ENCODE results near the gene KPTN. TPM values are rescaled to one million over a fixed set of nuclear protein-coding genes. Genes with fewer than 3 reads are reported as not detected.
A peak's percentile ranks its signal among the peaks of the same experiment; 100 is the strongest.

Gene KPTN
- total RNA-seq, 5 donors from 2014 or later (not counting 1 experiment from before 2014, with no cell fraction given), result 2.8 to 5.8 (median 5.4) TPM

DNA sequence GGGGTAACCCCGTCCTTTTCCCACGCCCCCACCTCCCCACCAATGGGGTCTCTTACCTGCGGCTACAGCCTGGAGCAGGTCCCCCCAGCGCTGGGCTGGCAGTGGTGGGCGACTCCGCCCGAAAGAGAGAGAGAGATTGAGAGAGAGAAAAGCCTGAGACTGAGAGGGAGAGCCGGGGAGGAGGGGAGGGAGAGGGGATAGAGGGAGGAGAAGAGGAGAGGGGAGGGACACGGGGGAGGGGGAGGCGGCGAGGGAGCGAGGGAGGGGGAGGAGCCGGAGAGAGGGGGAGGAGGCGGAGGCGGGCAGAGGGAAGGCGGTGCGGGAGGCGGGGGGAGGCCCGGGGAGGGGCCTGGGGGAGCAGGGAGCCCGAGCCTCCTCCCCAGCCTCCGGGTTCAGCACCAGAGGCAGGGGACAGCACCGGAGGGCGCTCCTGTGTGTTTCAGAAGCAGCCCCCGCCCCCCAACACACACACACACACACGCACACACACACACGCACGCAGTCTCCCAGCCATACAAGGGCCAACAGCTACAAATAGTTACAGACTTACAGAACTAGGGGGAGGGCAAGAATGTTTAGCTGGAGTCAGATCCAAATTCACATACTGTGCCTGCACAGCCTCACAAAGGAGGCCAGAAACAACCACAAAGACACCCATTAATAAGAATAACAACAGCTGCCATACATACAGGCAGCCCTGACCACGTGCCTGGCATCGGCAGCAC, 12.1 kb downstream of the KPTN start, which contains the start of gene SLC8A2:
TSS of gene SLC8A2 (minus strand) at position 161 of the 725 bp plus-strand sequence. CDS start 5,490 bp downstream, outside the sequence.
- POLR2A ChIA-PET, result no interaction called here

DNA sequence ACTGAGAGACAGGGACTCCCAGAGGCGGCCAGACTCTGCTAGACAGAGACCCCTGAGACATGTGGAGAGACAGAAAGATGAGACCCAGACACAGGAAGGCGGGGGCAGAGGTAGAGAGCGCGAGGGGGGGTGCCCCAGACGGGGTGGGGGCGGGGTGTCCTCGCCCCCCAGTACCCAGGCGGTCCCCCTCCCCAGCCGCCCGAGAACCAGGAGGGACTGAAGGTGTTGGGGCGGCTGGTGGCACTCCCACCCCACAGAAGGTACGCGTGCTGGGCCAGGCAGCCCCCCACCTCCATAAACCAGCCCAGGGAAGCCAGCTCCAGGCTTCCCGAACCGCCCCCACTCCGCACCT, 12.7 kb downstream of the KPTN start:
- Mint-ChIP-seq H3K4me3 (peak overlapping the region in 1 of 3 donors; percentile 63), H3K36me3 (peaks cover 3% of the 10 kb centered on the region), H3K9me3 (no peaks in the 10 kb centered on the region), H3K27me3 (peaks cover 33 to 60% of the 10 kb centered on the region in 2 donors), H3K27ac (peak overlapping the region in 1 of 2 donors; percentile 67), H3K4me1 (peaks cover 6 to 13% (median 12%) of the 10 kb centered on the region in 3 donors)
- no peak for DNase-seq
- Histone ChIP-seq H3K9me3 (no peaks in the 10 kb centered on the region), H3K4me1 (ENCODE audit: control insufficient read depth in 1 of 2, extremely low read depth in 1 of 2, insufficient read depth in 2 of 2, low read length in 2 of 2) (peaks cover 2 to 17% of the 10 kb centered on the region in 2 experiments), H3K27me3 (replicated peaks in 1 of 2; ENCODE audit: control insufficient read depth in 2 of 2, extremely low read depth in 1 of 2, insufficient read depth in 2 of 2, low read length in 1 of 2) (peaks cover 2 to 74% of the 10 kb centered on the region in 2 experiments), H3K27ac (ENCODE audit: low read length) (no peak overlapping the region), H3K36me3 (ENCODE audit: control insufficient read depth in 2 of 2, extremely low read depth in 1 of 2, insufficient read depth in 1 of 2, low read length in 1 of 2) (no peaks in the 10 kb centered on the region), H3K4me3 (ENCODE audit: control insufficient read depth in 1 of 2, extremely low read depth in 1 of 2, low read length in 1 of 2) (peak overlapping the region in 1 of 2 donors; percentile 15)
- ChIA-PET CTCF (no interaction called here), POLR2A (no interaction called here)
- 7% methylated on average over 2 of the region's 16 CpGs for WGBS (ENCODE audit: insufficient coverage)
- ATAC-seq (replicated peaks in 1 of 4), result peak in 2 of 4 experiments; percentile 21 to 31

More for the DNA sequence above, 12.1 kb downstream of the KPTN start, which contains the start of gene SLC8A2:
- Mint-ChIP-seq H3K4me3 (peak within 1 kb of the TSS in 2 of 3 donors; percentile 26 to 63), H3K9me3 (no peaks in the 10 kb centered on the region), H3K36me3 (peaks cover 3% of the 10 kb centered on the region), H3K4me1 (peaks cover 6 to 13% (median 12%) of the 10 kb centered on the region in 3 donors), H3K27me3 (peaks cover 33 to 60% of the 10 kb centered on the region in 2 donors), H3K27ac (peak within 1 kb of the TSS in 1 of 2 donors; percentile 67)
- peaks cover 2 to 17% of the 10 kb centered on the region in 2 experiments for H3K4me1 ChIP-seq (ENCODE audit: control insufficient read depth in 1 of 2, extremely low read depth in 1 of 2, insufficient read depth in 2 of 2, low read length in 2 of 2)
- ATAC-seq (replicated peaks in 1 of 4) (peak; percentile 52 to 89 (median 70)), DNase-seq (peak in 34 of 35 experiments; percentile 25 to 80 (median 67))
- H3K4me3 ChIP-seq (ENCODE audit: control insufficient read depth in 1 of 2, extremely low read depth in 1 of 2, low read length in 1 of 2), result peak within 1 kb of the TSS in 1 of 2 donors; percentile 15
- H3K27ac ChIP-seq (ENCODE audit: low read length), result no peak within 1 kb of the TSS
- CTCF ChIA-PET, result interaction anchor here in 1 of 2 donors (0.5 kb wide), 1 partner anchor 105 kb away, joined by 3 read pairs; no protein-coding TSS in a partner anchor
- WGBS (ENCODE audit: insufficient coverage), result 11% methylated on average over 9 of the region's 29 CpGs
- no peaks in the 10 kb centered on the region for H3K9me3 ChIP-seq
- peaks cover 2 to 69% of the 10 kb centered on the region in 2 experiments for H3K27me3 ChIP-seq (replicated peaks in 1 of 2; ENCODE audit: control insufficient read depth in 2 of 2, extremely low read depth in 1 of 2, insufficient read depth in 2 of 2, low read length in 1 of 2)
- no peaks in the 10 kb centered on the region for H3K36me3 ChIP-seq (ENCODE audit: control insufficient read depth in 2 of 2, extremely low read depth in 1 of 2, insufficient read depth in 1 of 2, low read length in 1 of 2)

DNA sequence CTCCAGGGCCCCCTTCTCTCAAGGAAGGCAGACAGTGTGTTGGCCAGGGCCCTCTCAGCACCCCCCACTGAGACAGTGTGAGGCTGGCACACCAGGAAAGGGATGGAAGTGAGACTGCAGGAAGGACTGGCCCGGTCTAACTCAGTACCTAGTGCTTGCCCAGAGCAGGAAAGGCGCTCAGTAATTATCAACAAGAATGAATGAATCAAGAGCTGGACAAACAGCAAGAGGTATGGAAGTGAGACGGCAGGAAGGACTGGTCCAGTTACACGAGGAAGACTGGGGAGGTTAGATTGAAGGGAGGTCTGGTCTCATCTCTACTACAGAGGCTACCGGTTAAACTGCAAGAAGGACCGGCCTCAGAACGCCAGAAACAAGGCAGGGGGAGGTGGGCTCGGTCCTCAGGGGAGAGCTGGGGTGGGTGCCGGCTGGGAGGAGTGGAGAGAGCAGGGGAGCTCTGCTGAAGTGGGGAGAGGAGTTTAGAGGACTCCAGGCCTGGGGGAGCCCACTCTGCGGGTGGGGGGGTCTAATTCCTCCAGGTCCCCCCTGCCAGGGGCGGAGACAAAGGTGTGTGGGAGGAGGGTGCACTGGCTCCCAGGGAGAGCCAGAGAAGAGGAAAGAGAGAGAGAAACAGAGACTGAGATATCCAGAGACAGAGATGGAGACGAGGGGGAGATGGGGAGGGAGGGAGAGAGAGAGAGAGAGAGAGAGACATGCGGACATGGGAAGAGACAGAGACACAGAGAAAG, 13.4 kb downstream of the KPTN start:
- Mint-ChIP-seq H3K27me3 (peaks cover 33 to 65% of the 10 kb centered on the region in 2 donors), H3K27ac (peak overlapping the region in 1 of 2 donors; percentile 67), H3K36me3 (peaks cover 3% of the 10 kb centered on the region), H3K4me3 (peak overlapping the region in 1 of 3 donors; percentile 63), H3K9me3 (no peaks in the 10 kb centered on the region), H3K4me1 (peaks cover 6 to 13% (median 12%) of the 10 kb centered on the region in 3 donors)
- 29% methylated on average over 13 of the region's 13 CpGs for WGBS (ENCODE audit: insufficient coverage)
- ChIA-PET POLR2A (no interaction called here), CTCF (no interaction called here)
- Histone ChIP-seq H3K4me3 (ENCODE audit: control insufficient read depth in 1 of 2, extremely low read depth in 1 of 2, low read length in 1 of 2) (no peak overlapping the region), H3K4me1 (ENCODE audit: control insufficient read depth in 1 of 2, extremely low read depth in 1 of 2, insufficient read depth in 2 of 2, low read length in 2 of 2) (peaks cover 2 to 17% of the 10 kb centered on the region in 2 experiments), H3K27ac (ENCODE audit: low read length) (no peak overlapping the region), H3K36me3 (ENCODE audit: control insufficient read depth in 2 of 2, extremely low read depth in 1 of 2, insufficient read depth in 1 of 2, low read length in 1 of 2) (no peaks in the 10 kb centered on the region), H3K27me3 (replicated peaks in 1 of 2; ENCODE audit: control insufficient read depth in 2 of 2, extremely low read depth in 1 of 2, insufficient read depth in 2 of 2, low read length in 1 of 2) (peaks cover 2 to 81% of the 10 kb centered on the region in 2 experiments), H3K9me3 (no peaks in the 10 kb centered on the region)
- DNase-seq (no peak), ATAC-seq (replicated peaks in 1 of 4) (no peak)

DNA sequence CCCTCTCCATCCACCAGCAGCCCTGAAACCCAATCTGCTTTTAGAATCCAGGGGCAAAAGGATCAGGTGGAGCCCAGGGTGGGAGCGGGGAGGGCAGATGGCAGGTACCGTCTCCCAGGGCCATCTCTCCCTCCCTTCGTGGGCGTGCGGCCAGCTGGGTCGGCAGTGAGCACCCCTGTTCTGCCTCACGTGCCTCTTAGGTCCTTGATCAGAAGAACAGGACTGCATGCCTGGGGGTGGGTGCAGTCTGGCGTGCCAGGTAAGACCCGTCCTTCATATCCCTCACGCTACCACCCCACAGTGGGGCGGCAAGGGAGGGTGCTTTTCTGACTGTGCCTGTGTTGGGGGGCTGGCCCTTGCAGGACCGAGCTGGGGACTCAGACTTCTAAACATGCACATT, 14.3 kb downstream of the KPTN start:
- Mint-ChIP-seq H3K4me1 (peaks cover 6 to 13% (median 12%) of the 10 kb centered on the region in 3 donors), H3K27me3 (peaks cover 29 to 67% of the 10 kb centered on the region in 2 donors), H3K4me3 (no peak overlapping the region), H3K9me3 (no peaks in the 10 kb centered on the region), H3K36me3 (no peaks in the 10 kb centered on the region), H3K27ac (no peak overlapping the region)
- H3K27ac ChIP-seq (ENCODE audit: low read length), result no peak overlapping the region
- DNase-seq, result no peak
- H3K27me3 ChIP-seq (replicated peaks in 1 of 2; ENCODE audit: control insufficient read depth in 2 of 2, extremely low read depth in 1 of 2, insufficient read depth in 2 of 2, low read length in 1 of 2), result peaks cover 2 to 85% of the 10 kb centered on the region in 2 experiments
- H3K4me3 ChIP-seq (ENCODE audit: control insufficient read depth in 1 of 2, extremely low read depth in 1 of 2, low read length in 1 of 2), result no peak overlapping the region
- POLR2A ChIA-PET, result no interaction called here
- no peaks in the 10 kb centered on the region for H3K9me3 ChIP-seq
- H3K4me1 ChIP-seq (ENCODE audit: control insufficient read depth in 1 of 2, extremely low read depth in 1 of 2, insufficient read depth in 2 of 2, low read length in 2 of 2), result peaks cover 2 to 17% of the 10 kb centered on the region in 2 experiments
- no peak for ATAC-seq (replicated peaks in 1 of 4)
- CTCF ChIA-PET, result no interaction called here
- WGBS (ENCODE audit: insufficient coverage), result 19% methylated on average over 4 of the region's 12 CpGs
- no peaks in the 10 kb centered on the region for H3K36me3 ChIP-seq (ENCODE audit: control insufficient read depth in 2 of 2, extremely low read depth in 1 of 2, insufficient read depth in 1 of 2, low read length in 1 of 2)

DNA sequence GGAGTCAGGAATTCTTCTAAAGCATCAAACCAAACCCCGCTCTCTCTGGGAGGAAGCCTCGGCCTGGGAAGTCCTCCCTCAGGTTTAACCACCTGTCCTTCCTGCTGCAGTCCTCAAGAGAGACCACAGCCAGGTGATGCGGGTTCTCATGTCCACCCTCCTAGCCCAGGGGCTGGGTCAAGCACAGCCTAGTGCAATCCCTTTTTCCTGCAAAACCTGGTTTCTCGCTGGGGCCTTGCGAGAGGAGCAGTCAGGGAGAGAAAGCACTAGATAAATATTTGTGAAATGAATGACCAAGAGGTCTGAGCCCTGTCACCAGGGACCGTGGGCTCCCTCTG, 14.7 kb downstream of the KPTN start:
- Histone ChIP-seq H3K4me1 (ENCODE audit: control insufficient read depth in 1 of 2, extremely low read depth in 1 of 2, insufficient read depth in 2 of 2, low read length in 2 of 2) (peaks cover 2 to 17% of the 10 kb centered on the region in 2 experiments), H3K9me3 (no peaks in the 10 kb centered on the region), H3K36me3 (ENCODE audit: control insufficient read depth in 2 of 2, extremely low read depth in 1 of 2, insufficient read depth in 1 of 2, low read length in 1 of 2) (no peaks in the 10 kb centered on the region), H3K27ac (ENCODE audit: low read length) (no peak overlapping the region), H3K27me3 (replicated peaks in 1 of 2; ENCODE audit: control insufficient read depth in 2 of 2, extremely low read depth in 1 of 2, insufficient read depth in 2 of 2, low read length in 1 of 2) (peaks cover 2 to 85% of the 10 kb centered on the region in 2 experiments), H3K4me3 (ENCODE audit: control insufficient read depth in 1 of 2, extremely low read depth in 1 of 2, low read length in 1 of 2) (no peak overlapping the region)
- H3K36me3 Mint-ChIP-seq, result no peaks in the 10 kb centered on the region
- peaks cover 6 to 13% (median 12%) of the 10 kb centered on the region in 3 donors for H3K4me1 Mint-ChIP-seq
- WGBS (ENCODE audit: insufficient coverage), result 43% methylated on average over 2 of the region's 6 CpGs
- DNase-seq, result no peak
- H3K9me3 Mint-ChIP-seq, result no peaks in the 10 kb centered on the region
- ChIA-PET CTCF (no interaction called here), POLR2A (no interaction called here)
- no peak for ATAC-seq (replicated peaks in 1 of 4)
- H3K27ac Mint-ChIP-seq, result no peak overlapping the region
- H3K4me3 Mint-ChIP-seq, result no peak overlapping the region
- H3K27me3 Mint-ChIP-seq, result peaks cover 29 to 67% of the 10 kb centered on the region in 2 donors

DNA sequence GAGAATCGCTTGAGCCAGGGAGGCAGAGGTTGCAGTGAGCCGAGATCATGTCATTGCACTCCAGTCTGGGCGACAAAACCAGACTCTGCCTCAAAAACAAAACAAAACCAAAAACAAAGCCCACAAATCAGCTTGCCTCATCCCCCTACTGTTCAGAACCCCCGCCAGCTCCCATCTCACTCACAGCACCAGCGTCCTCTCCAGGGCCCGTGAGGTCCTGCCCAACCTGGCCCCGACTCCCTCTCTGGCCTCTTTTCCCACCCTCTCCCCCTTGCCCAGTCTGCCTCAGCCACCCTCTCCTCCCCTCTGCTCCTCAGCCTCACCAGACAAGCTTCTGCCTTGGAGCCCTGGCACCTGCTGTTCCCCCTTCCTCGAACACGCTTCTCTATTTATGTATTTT, 16.1 kb downstream of the KPTN start:
- Histone ChIP-seq H3K4me3 (ENCODE audit: control insufficient read depth in 1 of 2, extremely low read depth in 1 of 2, low read length in 1 of 2) (no peak overlapping the region), H3K4me1 (ENCODE audit: control insufficient read depth in 1 of 2, extremely low read depth in 1 of 2, insufficient read depth in 2 of 2, low read length in 2 of 2) (peaks cover 2 to 17% of the 10 kb centered on the region in 2 experiments), H3K9me3 (no peaks in the 10 kb centered on the region), H3K27me3 (replicated peaks in 1 of 2; ENCODE audit: control insufficient read depth in 2 of 2, extremely low read depth in 1 of 2, insufficient read depth in 2 of 2, low read length in 1 of 2) (peaks cover 2 to 78% of the 10 kb centered on the region in 2 experiments), H3K36me3 (ENCODE audit: control insufficient read depth in 2 of 2, extremely low read depth in 1 of 2, insufficient read depth in 1 of 2, low read length in 1 of 2) (no peaks in the 10 kb centered on the region), H3K27ac (ENCODE audit: low read length) (no peak overlapping the region)
- ChIA-PET POLR2A (no interaction called here), CTCF (no interaction called here)
- DNase-seq, result no peak
- Mint-ChIP-seq H3K27me3 (peaks cover 29 to 65% of the 10 kb centered on the region in 2 donors), H3K36me3 (no peaks in the 10 kb centered on the region), H3K27ac (peak overlapping the region in 1 of 2 donors; percentile 46), H3K4me3 (no peak overlapping the region), H3K9me3 (no peaks in the 10 kb centered on the region), H3K4me1 (peaks cover 6 to 13% (median 12%) of the 10 kb centered on the region in 3 donors)
- 46% methylated on average over 9 of the region's 9 CpGs for WGBS (ENCODE audit: insufficient coverage)
- no peak for ATAC-seq (replicated peaks in 1 of 4)

All from T-cell (primary cell).